ENCODE data around the gene GATA3. TPM values are rescaled to one million over a fixed set of nuclear protein-coding genes. Genes with fewer than 3 reads are reported as not detected.

GATA3 gene
- total RNA-seq, 2 experiments from 2014 or later, result 46.3 to 47.4 TPM

- Mint-ChIP-seq H3K4me3 (no peak overlapping the region), H3K36me3 (no peaks in the 10 kb centered on the region), H3K27me3 (peaks cover 88% of the 10 kb centered on the region), H3K9me3 (no peaks in the 10 kb centered on the region), H3K27ac (peak overlapping the region; percentile 19), H3K4me1 (ENCODE audit: low read depth) (peaks cover 68% of the 10 kb centered on the region)
- ChIA-PET POLR2A (no interaction called here), CTCF (interaction anchor here (1.5 to 1.9 kb wide), 3 partner anchors 10 to 70 kb away, joined by 3 to 5 read pairs (median 5); no protein-coding TSS in a partner anchor)
- intact Hi-C loops (cut with micrococcal nuclease), result loop anchor here (5.0 to 10.0 kb wide), 2 partner anchors 514 to 1987 kb away; no protein-coding TSS in a partner anchor
- DNase-seq, result no peak
These were observed 13.1 kb upstream of the GATA3 start for GRCh38 chr10:8041284-8041991.

DNA sequence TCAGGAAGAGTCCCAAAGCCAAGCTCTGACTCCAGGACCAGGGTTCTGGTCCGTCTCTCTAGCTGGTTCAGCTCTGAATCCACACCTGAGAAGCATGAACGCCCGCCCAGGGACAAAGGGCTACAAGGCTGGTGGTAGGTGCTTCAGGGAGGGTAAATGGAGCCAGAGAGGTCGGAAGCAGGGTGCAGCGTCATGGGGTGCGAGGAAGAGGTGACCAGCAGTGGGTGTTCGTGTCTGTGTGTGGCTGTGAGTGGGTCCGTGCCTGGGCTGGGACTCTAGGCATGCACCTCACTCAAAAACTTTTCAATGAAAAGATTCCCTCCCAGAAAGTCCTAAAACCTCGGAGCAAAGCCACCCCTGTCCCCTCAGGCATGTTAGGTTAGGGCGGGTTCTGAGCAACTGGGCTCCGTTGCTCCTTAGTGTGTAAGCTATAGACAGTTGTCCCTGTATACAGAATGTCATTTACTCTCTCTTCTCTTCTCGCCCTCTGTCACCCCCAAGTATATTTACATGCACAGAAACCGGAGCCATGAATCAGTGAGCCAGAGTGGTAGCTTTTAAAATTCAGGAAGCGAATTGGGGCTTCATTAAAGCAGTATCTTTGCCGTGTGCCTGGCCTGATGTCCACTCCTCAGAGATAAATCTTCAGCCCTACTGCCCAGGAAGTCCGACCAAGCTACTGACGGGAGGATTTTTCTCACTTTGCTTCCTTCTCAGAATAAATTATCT lies 12.3 kb upstream of the GATA3 start:
- peaks cover 93% of the 10 kb centered on the region for H3K27me3 Mint-ChIP-seq
- intact Hi-C loops (cut with micrococcal nuclease), result loop anchor here (5.0 to 10.0 kb wide), 2 partner anchors 515 to 1987 kb away; no protein-coding TSS in a partner anchor
- ChIA-PET CTCF (interaction anchor here (0.8 to 1.9 kb wide), 4 partner anchors 9 to 1261 kb away, joined by 3 to 5 read pairs (median 4); no protein-coding TSS in a partner anchor), POLR2A (no interaction called here)
- peaks cover 68% of the 10 kb centered on the region for H3K4me1 Mint-ChIP-seq (ENCODE audit: low read depth)
- no peaks in the 10 kb centered on the region for H3K9me3 Mint-ChIP-seq
- no peaks in the 10 kb centered on the region for H3K36me3 Mint-ChIP-seq
- H3K27ac Mint-ChIP-seq, result peak overlapping the region; percentile 19
- peak overlapping the region; percentile 42 for H3K4me3 Mint-ChIP-seq
- peak; percentile 14 for DNase-seq

DNA sequence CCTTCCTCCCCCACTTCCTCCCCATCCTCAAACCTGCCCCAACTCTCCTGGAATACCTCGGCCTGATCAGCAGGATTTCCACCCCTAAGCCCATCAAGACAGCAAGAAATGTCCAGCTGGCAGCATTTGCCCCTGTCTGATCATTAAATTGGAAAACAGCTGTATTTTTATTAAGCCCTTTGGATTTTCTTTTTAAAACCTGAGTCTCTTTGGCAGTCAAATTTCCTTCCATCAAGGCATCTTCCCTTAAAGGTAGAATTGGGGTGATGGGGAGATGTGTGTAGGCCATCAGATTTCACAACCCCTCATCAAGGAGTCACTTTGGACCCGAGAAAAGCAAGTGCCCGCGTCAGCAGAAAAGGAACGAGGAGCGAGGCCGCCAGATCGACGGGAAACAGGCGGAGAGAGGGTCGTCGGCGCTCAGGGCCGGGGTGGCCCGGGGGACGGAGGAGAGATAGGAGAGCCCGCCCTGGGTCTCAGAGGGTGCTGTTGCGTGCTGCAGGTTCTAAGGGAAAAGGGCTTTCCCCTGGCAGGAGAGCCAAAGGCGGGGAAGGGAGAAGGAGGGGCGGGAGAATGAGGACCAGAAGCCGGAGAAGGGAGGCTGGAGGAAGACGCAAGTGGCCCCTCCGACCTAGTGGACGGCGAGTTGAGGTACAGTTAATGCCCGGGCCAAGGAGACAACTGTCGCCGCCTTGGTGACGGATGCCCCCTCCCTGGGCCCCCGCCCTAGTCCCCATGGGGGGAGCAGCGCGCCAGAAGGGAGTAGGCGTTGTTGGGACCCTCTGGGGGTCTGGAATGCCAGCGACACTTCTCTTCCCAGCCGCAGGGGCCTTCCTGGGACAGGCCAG lies 11.5 kb upstream of the GATA3 start:
- intact Hi-C loops (cut with micrococcal nuclease), result loop anchor here (5.0 to 10.0 kb wide), 2 partner anchors 516 to 1988 kb away; no protein-coding TSS in a partner anchor
- H3K36me3 Mint-ChIP-seq, result no peaks in the 10 kb centered on the region
- no peaks in the 10 kb centered on the region for H3K9me3 Mint-ChIP-seq
- peaks cover 95% of the 10 kb centered on the region for H3K27me3 Mint-ChIP-seq
- CTCF ChIA-PET, result interaction anchor here (0.8 to 1.9 kb wide), 4 partner anchors 8 to 1260 kb away, joined by 3 to 5 read pairs (median 4); no protein-coding TSS in a partner anchor
- peak; percentile 10 for DNase-seq
- POLR2A ChIA-PET, result no interaction called here
- peak overlapping the region; percentile 42 for H3K4me3 Mint-ChIP-seq
- peak overlapping the region; percentile 2 for H3K27ac Mint-ChIP-seq
- peaks cover 70% of the 10 kb centered on the region for H3K4me1 Mint-ChIP-seq (ENCODE audit: low read depth)

DNA sequence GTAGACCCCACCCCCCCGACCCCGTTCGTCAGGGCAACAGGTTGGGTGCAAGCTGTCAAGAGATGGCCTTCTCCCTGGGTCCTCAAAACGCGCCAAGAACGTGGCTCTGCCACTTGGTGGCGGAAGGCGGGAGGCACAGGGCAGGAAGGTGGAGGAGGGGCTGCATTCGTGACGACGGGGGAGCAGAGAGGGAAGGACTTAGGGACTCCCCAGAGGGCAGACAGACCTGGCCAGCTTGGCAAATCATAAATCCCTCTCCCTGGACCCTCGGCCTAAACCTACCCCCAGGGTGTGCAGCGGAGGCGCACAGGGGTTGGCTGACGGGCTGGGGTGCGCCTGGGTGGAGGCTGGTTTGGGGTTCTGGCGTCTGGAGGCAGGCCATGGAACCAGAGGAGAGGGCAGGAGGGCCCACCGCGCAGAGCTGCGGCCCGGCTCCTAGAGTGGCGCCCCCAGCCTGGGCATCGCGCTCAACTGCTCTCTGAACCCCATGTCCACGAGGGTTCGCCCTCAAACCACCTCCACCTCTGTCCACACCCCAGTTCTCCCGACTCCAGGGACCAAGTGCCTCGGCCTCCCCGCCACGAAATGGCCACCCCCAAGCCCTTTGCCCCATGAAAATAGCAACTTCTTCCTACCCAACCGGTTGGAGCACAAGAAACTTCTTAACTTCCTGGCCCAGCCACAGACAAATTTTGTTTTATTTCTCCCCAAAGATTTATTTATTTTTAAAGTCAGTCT lies 10.8 kb upstream of the GATA3 start:
- DNase-seq, result peak; percentile 71
- Mint-ChIP-seq H3K4me1 (ENCODE audit: low read depth) (peaks cover 70% of the 10 kb centered on the region), H3K36me3 (no peaks in the 10 kb centered on the region), H3K27me3 (peaks cover 93% of the 10 kb centered on the region), H3K9me3 (no peaks in the 10 kb centered on the region), H3K27ac (no peak overlapping the region), H3K4me3 (peak overlapping the region; percentile 30)
- ChIA-PET POLR2A (no interaction called here), CTCF (no interaction called here)
- intact Hi-C loops (cut with micrococcal nuclease), result loop anchor here (5.0 to 10.0 kb wide), 2 partner anchors 516 to 1989 kb away; no protein-coding TSS in a partner anchor

DNA sequence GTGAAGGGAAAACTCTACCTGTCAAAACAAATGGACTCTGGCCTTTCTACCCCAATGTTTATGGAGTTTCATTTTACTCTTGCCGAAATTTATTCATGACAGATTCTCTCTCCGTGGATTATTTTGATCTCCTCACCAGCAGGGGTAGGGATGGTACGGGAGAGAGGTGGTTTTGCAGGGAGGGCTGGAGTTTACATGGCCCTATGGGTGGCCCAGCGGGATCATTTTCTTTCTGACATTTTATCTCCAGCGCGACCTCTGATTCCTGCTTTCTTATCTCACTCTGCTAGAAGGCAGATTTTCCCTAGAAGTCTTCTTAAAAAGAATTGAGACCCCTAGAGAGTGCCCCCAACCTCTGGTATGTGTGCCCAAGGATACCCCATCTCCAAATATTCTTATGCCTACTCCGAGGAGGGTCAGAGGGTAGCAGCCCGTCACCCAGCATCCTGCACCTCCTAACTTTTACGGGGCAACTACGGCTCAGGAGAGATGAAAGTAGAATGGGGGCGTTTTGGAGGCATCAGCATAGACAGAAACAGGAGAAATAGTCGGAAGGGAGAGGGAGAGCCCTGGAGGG lies 10.1 kb upstream of the GATA3 start:
- Mint-ChIP-seq H3K27me3 (peaks cover 88% of the 10 kb centered on the region), H3K36me3 (no peaks in the 10 kb centered on the region), H3K9me3 (no peaks in the 10 kb centered on the region), H3K4me1 (ENCODE audit: low read depth) (peaks cover 71% of the 10 kb centered on the region), H3K4me3 (peak overlapping the region; percentile 64), H3K27ac (peak overlapping the region; percentile 33)
- intact Hi-C loops (cut with micrococcal nuclease), result loop anchor here (5.0 to 10.0 kb wide), 2 partner anchors 517 to 1990 kb away; no protein-coding TSS in a partner anchor
- POLR2A ChIA-PET, result no interaction called here
- no peak for DNase-seq
- CTCF ChIA-PET, result no interaction called here

DNA sequence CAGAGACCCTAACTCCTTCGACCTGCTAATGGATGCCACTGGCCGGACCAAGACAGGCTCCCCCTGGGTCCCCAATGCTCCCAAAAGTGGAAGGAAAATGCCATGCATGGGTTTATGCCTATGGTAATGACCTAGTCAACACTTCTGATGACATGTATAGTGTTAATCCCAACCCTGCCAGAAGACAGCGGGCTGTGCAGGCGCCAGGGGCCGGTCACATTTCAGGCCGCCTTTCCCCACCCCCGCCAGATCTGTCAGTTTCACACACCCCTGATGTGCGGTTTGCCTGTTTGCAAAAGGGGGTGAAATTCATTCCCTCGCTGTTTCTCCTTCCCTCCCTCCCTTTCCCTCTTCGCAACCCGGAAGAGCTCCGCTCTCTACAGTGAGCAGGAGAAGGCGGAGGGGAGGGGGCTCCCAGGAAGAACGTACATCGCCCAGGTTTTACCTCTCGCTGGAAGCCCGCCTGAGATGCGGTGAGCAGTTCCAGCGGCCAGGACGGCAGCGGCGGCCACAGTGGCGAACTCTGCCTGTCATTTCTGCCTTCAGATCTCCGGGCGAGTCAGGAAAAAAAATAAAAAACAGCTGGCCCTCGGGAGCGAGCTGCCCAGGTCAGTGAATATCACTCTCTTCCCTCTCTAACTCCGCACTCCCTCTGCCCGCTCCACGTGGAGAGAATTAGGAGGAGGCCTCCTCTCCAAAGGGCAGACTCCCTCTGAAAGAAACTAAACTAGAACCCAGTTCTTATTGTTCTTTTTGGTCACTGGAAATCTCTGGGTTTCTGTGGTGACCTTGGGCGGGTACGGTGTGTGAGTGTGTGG lies 9.4 kb upstream of the GATA3 start:
- Mint-ChIP-seq H3K36me3 (no peaks in the 10 kb centered on the region), H3K27ac (no peak overlapping the region), H3K9me3 (no peaks in the 10 kb centered on the region), H3K4me3 (peak overlapping the region; percentile 64), H3K27me3 (peaks cover 81% of the 10 kb centered on the region), H3K4me1 (ENCODE audit: low read depth) (peaks cover 68% of the 10 kb centered on the region)
- intact Hi-C loops (cut with micrococcal nuclease), result loop anchor here (5.0 to 10.0 kb wide), 2 partner anchors 518 to 1990 kb away; no protein-coding TSS in a partner anchor
- POLR2A ChIA-PET, result interaction anchor here (1.1 kb wide), 1 partner anchor 11 kb away, joined by 4 read pairs; no protein-coding TSS in a partner anchor
- peak; percentile 40 for DNase-seq
- CTCF ChIA-PET, result no interaction called here

DNA sequence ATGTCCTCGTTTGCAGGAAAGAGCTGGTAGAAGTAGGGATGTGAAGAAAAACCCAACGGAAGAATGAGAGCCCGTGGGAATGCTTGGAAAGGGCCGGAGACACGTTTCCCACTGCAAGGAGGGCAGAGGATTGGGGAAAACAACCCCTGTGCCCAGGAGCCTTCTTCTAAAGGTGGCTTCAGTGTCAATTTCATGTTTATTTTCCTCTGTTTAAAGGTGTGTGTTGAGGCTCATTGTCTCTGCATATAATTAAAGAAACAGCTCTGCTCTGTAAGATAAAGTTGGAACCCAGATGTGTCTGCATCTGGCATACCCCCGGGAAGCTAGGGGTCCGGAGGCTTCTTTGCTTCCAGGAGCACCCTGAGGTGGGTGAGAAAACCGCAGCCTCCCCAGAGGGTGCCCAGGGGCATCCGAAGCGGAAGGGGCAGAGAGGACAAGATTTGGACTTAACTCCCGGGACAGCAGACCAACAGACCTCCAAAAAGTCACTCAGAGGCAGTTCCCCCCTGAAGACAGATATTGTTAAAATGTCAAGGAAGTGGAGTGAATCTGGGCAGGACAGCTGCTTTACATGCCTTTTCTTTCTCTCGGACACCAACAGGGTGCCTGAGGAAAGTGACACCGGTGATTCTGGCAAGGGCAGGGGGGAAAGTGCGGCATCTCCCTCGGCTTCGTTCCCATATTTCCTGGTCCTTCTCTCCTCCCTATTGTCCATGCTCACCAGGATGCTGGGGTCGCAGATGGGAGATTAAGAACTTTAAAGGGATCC lies 8.6 kb upstream of the GATA3 start:
- ChIA-PET CTCF (no interaction called here), POLR2A (interaction anchor here (1.1 kb wide), 1 partner anchor 12 kb away, joined by 4 read pairs; no protein-coding TSS in a partner anchor)

GRCh38 chr10:8047452-8048280 lies 6.8 kb upstream of the GATA3 start:
- ChIA-PET CTCF (interaction anchor here (0.6 kb wide), 2 partner anchors 303 to 423 kb away, joined by 3 to 5 read pairs; no protein-coding TSS in a partner anchor), POLR2A (interaction anchor here (3.4 kb wide), 1 partner anchor 12 kb away, joined by 21 read pairs; no protein-coding TSS in a partner anchor)
- Mint-ChIP-seq H3K27ac (no peak overlapping the region), H3K36me3 (peaks cover 3% of the 10 kb centered on the region), H3K27me3 (peaks cover 71% of the 10 kb centered on the region), H3K4me3 (no peak overlapping the region), H3K9me3 (no peaks in the 10 kb centered on the region), H3K4me1 (ENCODE audit: low read depth) (peaks cover 62% of the 10 kb centered on the region)
- peak; percentile 16 for DNase-seq
- intact Hi-C loops (cut with micrococcal nuclease), result loop anchor here (10.0 kb wide), 1 partner anchor 1993 kb away; no protein-coding TSS in a partner anchor

More for the DNA sequence above, 8.6 kb upstream of the GATA3 start:
- Mint-ChIP-seq H3K36me3 (no peaks in the 10 kb centered on the region), H3K27ac (no peak overlapping the region), H3K4me1 (ENCODE audit: low read depth) (peaks cover 68% of the 10 kb centered on the region), H3K4me3 (peak overlapping the region; percentile 64), H3K27me3 (peaks cover 77% of the 10 kb centered on the region), H3K9me3 (no peaks in the 10 kb centered on the region)
- intact Hi-C loops (cut with micrococcal nuclease), result loop anchor here (10.0 kb wide), 1 partner anchor 1991 kb away; no protein-coding TSS in a partner anchor
- peak; percentile 16 for DNase-seq

Measured in activated CD4-positive, alpha-beta memory T cell treated with anti-CD3 and anti-CD28 coated beads for 36 hours (primary cell).